Colonic mucosa (tissue), 4 donors: ENCODE data around the gene TSPAN3. TPM values are rescaled to one million over a fixed set of nuclear protein-coding genes. Genes with fewer than 3 reads are reported as not detected.

Experiments used
- DNase-seq: peaks from one replicate; pipeline ENCODE4 v3.0.0-alpha.2; 2020
- H3K27ac ChIP-seq: fragments of 200-600 bp; one replicate; pipeline ENCODE4 v1.8.0; 2021
- H3K27me3 ChIP-seq: fragments of 200-600 bp; one replicate; pipeline ENCODE4 v1.8.0; 2021
- H3K36me3 ChIP-seq: fragments of 200-600 bp; one replicate; pipeline ENCODE4 v1.8.0; 2021
- H3K4me1 ChIP-seq: fragments of 200-600 bp; one replicate; pipeline ENCODE4 v1.8.0; 2021; ENCODE audit warnings: mild to moderate bottlenecking
- H3K4me3 ChIP-seq: fragments of 200-600 bp; one replicate; pipeline ENCODE4 v1.8.0; 2021
- H3K9ac ChIP-seq, 2 donors: one replicate each; pipeline ENCODE4 v1.7.0; 2013; ENCODE audit warnings: control low read depth in 2 of 2, low read depth in 2 of 2, low read length in 2 of 2
- H3K9me3 ChIP-seq: fragments of 200-600 bp; one replicate; pipeline ENCODE4 v1.8.0; 2021
- CTCF ChIP-seq: fragments of 200-600 bp; IDR thresholded peaks from one replicate; pipeline ENCODE4 v1.8.0; 2022; ENCODE audit warnings: antibody characterized with exemption, mild to moderate bottlenecking
- intact Hi-C: fragments of 100-400 bp; cut with DNase I; formaldehyde crosslinking; loops from one replicate; pipeline ENCODE4 v1.14.1; 2022
- total RNA-seq, 2 donors: library from RNA; stranded (reverse); fragmentation: NEBNext Ultra II Directional in 1 of 2; extraction: Animal tissue kit (Norgen Biotek cat#: 25700) in 1 of 2; gene quantifications; one replicate each; pipeline ENCODE4 v1.2.1, GENCODE V29; 2021
- donor health status: healthy.
- donor health status: DM: no; HTN: no; CAD: no.
- donor health status: DM: no; HTN: no; CAD: no.

Gene TSPAN3
- total RNA-seq, 2 donors from 2014 or later = 594 to 841 TPM

GRCh38 chr15:77020348-77021087 lies 50.4 kb downstream of the TSPAN3 start:
- no peak overlapping the region for H3K4me3 ChIP-seq
- H3K9ac ChIP-seq = no peak overlapping the region
- DNase-seq = no peak
- no peak overlapping the region for H3K27ac ChIP-seq
- intact Hi-C loops = loop anchor here (5.0 kb wide), 1 partner anchor 522 kb away; no protein-coding TSS in a partner anchor
- no peaks in the 10 kb centered on the region for H3K4me1 ChIP-seq
- no peaks in the 10 kb centered on the region for H3K27me3 ChIP-seq
- H3K36me3 ChIP-seq = no peaks in the 10 kb centered on the region
- TF ChIP-seq CTCF = no peak
- H3K9me3 ChIP-seq = no peaks in the 10 kb centered on the region

- Histone ChIP-seq H3K36me3 (no peaks in the 10 kb centered on the region), H3K9me3 (no peaks in the 10 kb centered on the region), H3K27me3 (no peaks in the 10 kb centered on the region), H3K4me1 (peaks cover 2% of the 10 kb centered on the region), H3K27ac (no peak overlapping the region), H3K4me3 (no peak overlapping the region), H3K9ac (no peak overlapping the region)
- intact Hi-C loops = loop anchor here (5.0 kb wide), 1 partner anchor 523 kb away; no protein-coding TSS in a partner anchor
- no peak for TF ChIP-seq CTCF
- no peak for DNase-seq
These were observed 51.2 kb downstream of the TSPAN3 start for GRCh38 chr15:77019521-77020331.

GRCh38 chr15:77018796-77019505 lies 52.0 kb downstream of the TSPAN3 start:
- Histone ChIP-seq H3K36me3 (no peaks in the 10 kb centered on the region), H3K4me1 (peaks cover 4% of the 10 kb centered on the region), H3K27ac (no peak overlapping the region), H3K27me3 (no peaks in the 10 kb centered on the region), H3K9me3 (no peaks in the 10 kb centered on the region), H3K9ac (no peak overlapping the region), H3K4me3 (no peak overlapping the region)
- intact Hi-C loops = no loop called here
- DNase-seq = no peak
- no peak for TF ChIP-seq CTCF

- Histone ChIP-seq H3K4me1 (peaks cover 4% of the 10 kb centered on the region), H3K27me3 (no peaks in the 10 kb centered on the region), H3K27ac (no peak overlapping the region), H3K9me3 (no peaks in the 10 kb centered on the region), H3K9ac (no peak overlapping the region), H3K36me3 (no peaks in the 10 kb centered on the region), H3K4me3 (no peak overlapping the region)
- DNase-seq = no peak
- intact Hi-C loops = no loop called here
- TF ChIP-seq CTCF = no peak
These were observed 52.9 kb downstream of the TSPAN3 start for GRCh38 chr15:77017761-77018720.
